GM19025 (cell line): ENCODE results near the gene PLOD1.
A peak's percentile ranks its signal among the peaks of the same experiment; 100 is the strongest.

Experiments used
- ATAC-seq: cut with Tn5 transposase; IDR thresholded peaks from one replicate; pipeline ENCODE4 v1.9.1; 2021; ENCODE audit warnings: mild to moderate bottlenecking, low read depth, moderate library complexity; ENCODE audit not compliant: unreplicated experiment

Gene PLOD1

DNA sequence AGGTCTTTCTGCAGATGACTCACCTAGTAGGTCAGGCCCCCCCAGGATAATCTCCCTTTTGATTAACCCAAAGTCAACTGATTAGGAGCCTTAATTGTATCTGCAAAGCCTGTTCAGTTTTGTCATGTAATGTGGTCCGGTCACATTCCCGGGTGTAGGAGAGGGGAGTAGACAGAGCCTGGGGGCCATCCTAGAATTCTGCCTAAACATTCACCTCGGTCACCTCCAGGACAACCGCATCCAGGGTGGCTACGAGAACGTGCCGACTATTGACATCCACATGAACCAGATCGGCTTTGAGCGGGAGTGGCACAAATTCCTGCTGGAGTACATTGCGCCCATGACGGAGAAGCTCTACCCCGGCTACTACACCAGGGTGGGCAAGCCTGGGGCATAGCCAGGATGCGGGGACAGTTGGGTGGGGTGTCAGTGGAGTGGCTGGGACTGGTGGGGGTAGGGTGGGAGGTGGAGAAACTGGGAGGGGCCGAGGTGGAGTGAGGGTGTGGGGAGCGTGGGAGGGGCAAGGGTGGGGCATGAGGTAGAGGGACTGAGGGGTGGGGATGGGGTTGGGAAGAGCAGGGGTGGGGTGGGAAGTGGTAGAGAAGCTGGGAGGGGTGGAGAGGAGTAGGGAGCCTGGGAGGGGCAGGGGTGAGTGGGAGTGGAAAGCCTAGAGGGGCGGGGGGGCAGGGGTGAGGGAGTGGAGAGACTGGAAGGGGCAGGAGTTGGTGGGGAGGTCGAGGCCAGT lies 36.1 kb downstream of the PLOD1 start:
- no peak for ATAC-seq

DNA sequence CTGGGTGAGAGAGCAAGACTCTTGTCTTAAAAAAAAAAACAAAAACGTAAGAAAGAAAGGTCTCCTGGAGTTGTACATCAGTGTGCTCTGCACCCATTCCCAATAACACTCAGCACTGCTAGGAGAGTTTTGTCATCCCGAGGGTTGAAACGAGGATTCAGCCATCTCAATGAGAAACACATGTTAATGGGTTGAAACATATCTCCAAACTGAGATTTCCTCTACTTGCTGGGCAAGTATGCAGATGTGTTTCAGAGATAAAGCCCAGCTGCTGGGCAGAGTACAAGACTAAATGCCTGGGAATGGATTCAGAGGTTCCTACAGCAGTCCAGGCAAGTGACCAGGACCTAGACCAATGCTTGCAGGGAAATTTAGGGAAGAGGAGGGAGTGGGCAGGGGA lies 43.1 kb downstream of the PLOD1 start:
- ATAC-seq: no peak

DNA sequence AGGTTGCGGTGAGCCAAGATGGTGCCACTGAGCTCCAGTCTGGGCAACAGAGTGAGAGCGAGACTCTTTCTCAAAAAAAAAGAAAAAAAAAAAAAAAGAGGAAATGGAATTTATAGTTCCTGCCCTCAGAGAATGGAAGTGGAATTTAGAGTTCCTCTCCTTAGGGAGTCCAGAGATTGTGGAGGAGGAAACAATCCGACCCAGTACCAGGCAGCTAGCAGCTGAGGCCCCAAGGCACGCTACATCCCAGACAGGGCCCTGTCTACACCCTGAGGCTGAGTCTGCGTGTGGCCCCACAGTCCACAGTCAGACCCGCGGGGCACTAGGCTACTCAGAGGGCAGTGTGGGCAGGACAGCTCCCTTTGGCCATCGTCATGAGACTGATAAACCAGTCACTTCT lies 43.8 kb downstream of the PLOD1 start:
- no peak for ATAC-seq

DNA sequence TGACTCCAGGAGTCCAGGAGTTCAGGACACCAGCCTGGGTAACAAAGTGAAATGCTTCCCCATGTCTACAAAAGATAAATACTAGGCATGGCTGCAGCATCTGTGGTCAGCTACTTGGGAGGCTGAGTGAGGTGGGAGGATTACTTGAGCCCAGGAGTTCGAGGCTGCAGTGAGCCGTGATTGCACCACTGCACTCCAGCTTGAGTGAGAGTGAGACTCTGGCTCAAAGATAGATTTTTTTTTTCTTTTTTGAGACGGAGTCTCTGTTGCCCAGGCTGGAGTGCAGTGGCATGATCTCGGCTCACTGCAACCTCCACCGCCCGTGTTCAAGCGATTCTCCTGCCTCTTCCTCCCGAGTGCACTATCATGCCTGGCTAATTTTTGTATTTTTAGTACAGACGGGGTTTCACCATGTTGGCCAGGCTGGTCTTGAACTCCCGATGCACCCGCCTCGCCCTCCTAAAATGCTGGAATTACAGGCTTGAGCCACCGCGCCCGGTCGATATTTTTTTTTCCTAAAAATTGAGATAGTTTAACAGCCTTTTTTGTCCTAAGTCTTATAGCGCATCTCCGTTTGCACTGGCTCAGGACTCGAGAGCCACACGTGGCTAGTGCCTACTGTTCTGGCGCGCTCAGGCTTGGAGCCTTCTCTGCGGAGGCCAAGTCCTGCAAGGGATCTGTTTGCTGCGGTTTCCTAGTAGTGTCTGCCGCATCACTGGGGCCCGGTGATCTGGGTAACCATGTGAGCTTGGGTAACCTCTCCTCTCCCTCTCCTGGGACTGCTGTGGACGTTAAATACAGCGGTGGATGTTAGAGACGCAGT lies 44.7 kb downstream of the PLOD1 start:
- no peak for ATAC-seq

DNA sequence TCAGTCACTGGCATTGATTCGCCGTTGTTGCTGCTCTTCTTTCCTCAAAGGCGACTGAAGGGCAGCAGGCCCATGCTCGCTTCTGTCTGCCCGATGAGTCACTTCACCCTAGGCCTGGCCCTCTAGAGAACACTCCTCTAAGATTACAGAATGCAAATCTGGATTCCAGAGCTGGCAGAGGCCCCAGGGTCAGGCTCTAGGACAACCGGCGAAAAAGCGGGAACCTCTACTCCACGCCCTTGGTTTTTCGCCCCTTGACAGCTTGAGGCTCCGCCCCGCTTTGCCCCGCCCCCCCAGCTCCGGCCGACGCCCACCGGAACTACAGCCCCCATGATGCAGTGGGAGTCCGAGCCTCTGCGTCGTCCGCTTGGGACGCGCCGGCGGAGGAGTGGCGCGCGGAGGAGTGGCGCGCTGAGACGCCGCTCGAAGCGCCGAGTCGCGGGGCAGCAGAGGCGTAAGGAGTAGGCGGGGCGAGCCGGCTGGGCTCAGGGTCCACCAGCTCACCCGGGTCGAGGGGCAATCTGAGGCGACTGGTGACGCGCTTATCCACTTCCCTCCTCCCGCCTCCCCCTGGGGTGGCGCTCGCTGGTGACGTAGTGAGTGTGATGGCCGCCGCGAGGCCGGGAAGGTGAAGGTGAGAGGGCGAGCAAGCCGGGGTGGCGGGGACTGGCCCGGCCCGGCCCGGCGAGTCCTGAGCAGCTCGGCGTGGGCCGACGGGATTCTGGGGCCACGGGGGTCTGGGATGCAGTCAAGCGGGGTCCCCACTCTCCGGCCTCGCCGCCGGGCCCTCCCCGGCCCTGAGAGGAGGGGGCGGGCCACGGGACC lies 45.5 kb downstream of the PLOD1 start, which contains the start of gene MFN2:
Gene MFN2 (plus strand): TSS at position 594 of the 825 bp plus-strand sequence. CDS start 8,725 bp downstream, outside the sequence.
- peak; percentile 92 for ATAC-seq

DNA sequence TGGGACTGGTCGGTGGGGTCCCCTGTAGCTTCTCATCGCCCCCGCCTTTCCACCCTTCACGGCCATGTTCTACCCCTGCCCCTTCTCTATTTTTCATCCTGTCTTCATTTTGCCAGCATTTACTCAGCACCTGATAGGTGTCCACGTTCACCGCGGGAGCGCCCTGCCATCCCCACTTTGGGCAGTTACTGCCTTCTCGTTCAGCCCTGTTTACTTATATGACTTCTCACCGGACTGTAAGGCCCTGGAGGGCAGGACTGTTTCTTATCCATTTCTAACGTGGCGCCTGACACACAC lies 46.1 kb downstream of the PLOD1 start:
- no peak for ATAC-seq

DNA sequence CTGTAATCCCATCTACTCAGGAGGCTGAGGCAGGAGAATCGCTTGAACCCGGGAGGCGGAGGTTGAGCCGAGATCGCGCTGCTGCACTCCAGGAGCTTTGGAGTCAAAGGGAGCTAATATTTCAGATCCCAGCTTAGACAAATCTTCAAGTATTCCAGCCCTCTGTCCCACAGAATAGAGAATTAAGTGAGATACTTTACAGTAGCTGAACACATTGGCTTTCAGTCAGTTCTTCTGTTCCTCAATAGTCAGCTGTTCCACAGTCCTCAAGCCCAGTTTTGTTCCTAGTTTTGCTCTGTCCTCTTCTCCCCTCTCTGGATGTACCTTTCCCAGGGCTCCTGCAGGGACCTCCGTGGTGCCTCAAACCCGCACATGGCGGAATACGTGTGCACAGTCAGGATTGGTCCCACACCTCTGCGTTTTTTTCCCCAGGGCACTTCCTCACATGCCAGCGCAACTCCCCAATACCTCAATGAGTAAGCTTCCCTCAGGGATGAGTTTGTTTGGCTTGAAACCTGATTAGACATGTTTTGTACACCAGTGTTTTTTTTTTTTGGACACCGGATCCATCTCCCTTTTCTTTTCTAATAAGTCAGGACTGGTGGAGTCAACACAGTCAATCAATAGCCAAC lies 47.0 kb downstream of the PLOD1 start:
- ATAC-seq: no peak

DNA sequence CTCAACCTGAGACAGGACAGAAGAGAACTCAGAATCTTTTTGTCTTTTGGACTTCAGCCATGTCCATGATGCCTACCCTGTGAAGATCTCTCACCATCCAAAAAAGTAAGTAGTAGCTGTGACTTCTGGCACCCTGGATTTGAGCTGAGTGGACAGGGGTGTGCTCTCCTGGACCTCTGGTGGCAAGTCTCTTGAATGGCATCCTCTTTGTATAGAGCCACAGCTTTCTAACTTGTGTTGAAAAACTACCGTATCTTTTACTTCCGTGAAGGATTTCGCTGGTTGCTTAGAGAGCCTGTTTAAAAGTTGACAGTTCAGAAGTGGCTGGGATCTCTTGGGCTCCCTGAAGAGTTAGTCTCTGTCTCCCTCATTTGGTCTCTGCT lies 47.5 kb downstream of the PLOD1 start:
- no peak for ATAC-seq

DNA sequence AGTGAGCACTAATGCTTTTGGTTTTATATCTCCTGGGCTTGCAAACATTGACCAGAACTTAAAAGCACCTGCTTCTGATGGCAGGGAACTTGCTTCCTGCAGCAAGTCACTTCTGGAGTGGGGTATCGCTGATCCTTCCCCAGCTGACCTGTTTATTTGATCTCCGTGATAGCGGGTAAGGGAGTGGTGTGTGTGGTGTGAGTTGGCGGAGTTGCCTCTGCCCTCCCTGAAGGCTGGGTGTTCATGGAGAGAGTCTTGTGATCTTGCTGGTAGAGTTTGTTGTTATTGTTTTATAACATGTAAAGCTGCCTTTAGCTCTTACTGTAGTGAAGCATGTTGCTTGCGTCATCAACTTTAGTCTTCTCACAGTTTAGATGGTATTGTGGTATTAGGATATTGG lies 49.6 kb downstream of the PLOD1 start:
- no peak for ATAC-seq

DNA sequence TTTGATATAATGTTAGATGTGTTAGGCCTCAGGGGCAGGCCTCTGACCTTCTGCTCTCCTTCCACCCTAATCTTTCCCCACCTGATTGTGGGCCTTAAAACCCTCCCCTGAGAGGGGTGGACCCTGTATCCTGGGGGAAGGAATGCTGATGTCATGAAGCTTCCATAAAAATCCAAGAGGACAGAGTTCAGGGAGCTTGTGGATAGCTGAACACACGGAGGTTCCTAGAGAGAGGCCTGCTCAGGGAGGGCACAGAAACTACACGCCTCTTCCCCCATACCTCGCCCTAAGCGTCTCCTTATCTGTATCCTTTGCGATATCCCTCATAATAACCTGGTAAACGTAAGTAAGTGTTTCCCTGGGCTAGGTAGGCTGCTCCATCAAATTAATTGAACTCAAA lies 50.1 kb downstream of the PLOD1 start:
- ATAC-seq: no peak

DNA sequence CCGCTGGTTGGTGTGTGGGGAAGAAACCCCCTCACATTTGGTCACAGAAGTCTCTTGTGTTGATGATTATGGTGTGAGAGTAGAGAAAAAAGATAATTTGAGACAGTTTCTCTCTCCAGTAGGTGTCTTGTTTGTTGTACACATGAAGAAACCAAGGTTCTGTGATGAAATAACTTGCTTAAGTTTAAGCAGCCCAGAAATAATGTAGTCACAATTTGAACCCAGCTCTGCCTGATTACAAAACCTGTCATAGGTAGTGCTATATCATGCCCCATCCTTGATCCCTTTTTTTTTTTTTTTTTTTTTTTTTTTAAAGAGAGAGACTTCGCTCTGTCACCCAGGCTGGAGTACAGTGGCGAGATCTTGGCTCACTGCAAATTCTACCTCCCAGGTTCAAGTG lies 50.7 kb downstream of the PLOD1 start:
- ATAC-seq: no peak

DNA sequence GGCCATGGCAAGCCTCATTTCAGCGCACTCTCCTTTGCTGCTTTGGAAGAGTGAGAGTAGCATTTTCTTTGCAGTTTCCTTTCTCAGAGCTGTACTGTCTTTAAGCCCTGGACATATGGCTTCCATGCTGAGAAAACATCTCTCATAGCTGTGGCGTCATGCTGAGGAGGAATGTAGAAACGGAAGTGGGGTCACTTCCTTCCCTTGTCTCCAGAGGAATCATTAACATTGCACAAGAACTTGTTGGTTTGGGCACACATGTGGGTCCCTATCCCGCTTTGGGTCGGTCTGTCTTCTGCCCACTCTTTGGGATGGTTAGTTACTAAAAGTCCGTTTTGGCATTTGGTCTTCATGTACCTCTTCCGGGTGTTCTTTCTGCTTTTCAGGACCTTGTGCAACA lies 51.3 kb downstream of the PLOD1 start:
- no peak for ATAC-seq

DNA sequence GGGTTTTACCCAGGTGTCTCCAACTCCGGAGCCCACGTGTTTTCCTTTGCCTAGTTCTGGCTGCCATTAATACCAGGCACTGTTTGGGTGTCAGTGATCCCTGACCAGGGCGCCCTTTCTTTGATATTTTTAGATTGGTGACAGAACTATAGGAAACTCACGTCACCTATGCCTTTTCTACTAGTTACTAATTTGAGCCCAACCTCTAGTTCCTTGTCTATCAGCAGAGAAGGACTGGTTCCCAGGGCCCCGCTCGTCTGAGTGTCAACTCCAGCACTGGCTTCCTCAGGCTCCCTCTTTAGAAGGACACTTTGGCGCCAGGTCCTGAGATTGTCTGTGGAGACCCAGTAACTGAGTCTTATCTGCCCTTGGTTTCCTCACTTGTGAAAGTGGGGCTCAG lies 55.2 kb downstream of the PLOD1 start:
- no peak for ATAC-seq

DNA sequence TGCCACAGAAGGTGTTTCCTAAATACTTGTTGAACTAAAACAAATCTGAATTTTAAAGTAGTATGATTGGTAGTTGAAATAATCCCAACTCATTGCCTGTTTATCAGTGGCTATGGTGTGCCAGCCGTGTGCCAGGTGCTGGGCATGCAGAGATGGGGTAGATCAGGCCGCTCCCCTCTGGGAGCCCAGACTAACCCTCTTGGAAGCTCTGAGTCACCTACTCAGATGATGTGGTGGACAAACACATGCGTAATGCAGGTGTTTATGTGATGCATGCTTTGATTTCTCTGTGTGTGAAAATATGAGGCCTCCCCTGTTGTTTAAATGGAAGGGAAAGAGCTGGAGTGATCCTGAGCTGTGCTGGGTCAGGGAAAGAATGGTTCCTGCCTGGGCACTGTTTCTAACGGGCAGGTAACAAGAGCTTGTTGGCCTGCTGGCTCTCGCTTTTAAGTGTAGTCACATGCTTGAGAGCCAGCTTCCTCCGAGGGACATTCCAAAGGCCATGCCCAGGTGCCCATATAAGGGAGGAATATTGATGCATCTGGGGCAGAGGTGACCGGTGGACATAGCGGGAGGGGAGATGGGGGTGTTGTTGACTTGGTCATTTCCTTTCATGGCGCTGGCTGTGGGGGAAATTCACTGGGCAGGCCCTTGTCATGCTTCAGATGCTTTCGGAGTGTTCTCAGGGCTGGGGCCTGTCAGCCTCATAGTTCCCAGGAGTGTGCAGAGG lies 56.0 kb downstream of the PLOD1 start:
- ATAC-seq: no peak

DNA sequence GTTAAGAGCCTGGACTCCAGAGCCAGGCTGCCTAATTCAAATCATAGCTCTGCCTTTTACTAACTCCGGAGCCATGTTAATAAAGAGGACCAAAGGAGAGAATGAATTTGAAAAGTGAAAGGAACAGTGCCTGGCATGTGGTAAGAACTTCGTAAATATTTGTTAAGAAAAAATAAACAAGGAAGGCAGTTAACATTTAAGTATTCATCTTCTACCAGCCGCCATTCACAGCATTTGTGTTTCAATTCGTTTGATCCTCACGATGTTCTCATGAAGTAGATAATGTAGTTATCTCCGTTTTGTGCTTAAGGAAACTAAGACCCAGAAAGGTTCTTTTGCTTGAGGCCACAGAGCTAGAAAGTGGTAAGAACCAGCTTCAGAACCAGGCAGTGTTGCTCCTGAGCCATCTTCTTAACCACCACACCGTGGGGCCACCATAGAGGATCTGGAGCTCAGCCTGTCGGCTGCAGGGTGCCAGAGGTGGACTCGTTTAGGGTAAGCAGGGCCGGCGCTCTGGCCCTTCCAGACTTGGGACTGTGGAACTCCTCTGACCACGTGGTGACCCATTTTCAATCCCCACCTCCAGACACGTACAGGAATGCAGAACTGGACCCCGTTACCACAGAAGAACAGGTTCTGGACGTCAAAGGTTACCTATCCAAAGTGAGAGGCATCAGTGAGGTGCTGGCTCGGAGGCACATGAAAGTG lies 57.6 kb downstream of the PLOD1 start:
- no peak for ATAC-seq

DNA sequence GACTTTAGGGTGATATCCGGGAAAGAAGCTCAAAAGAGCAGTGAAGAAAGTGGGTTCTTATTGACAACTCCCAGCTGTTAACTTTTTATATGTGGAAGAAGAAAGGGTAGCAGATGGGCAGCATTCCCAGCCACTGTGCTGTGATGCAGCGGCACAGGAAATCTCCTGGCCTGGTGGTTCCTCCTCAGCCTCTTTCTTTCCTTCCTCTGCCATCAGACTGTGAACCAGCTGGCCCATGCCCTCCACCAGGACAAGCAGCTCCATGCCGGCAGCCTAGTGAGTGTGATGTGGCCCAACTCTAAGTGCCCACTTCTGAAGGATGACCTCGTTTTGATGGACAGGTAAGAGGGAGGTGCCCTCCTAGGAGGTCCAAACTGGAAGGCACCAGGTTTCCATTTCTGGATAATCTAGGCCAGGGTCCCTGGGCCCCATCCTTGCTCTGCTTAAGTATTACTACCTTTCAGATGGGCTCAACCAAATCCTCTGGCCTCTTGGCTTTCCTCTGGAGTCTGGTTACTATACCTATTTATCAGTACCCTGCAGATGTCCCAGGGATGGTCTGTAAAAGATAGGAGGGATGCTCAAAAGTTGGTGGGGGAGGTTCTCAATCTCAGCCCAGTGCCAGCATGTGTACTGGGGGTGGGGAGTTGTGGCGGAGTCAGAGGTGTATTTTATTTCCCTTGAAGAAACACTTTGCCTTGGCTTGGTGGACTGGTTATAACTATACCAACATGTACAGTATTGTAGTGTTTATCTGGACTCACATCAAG lies 62.7 kb downstream of the PLOD1 start:
- no peak for ATAC-seq

DNA sequence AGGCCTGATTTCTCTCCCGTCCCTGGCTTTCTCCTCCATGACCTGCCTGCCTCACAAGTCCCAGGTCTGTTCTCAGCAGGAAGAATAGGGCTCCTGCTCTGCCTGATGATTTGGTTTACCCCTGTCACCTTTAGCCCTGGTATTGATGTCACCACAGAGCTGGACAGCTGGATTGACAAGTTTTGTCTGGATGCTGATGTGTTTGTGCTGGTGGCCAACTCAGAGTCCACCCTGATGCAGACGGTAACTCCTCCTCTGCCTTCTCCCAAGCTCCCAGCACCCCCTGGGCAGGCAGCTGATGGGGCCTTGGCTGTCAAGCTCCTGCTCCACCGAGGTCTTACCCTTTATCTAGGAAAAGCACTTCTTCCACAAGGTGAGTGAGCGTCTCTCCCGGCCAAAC lies 64.1 kb downstream of the PLOD1 start:
- no peak for ATAC-seq

DNA sequence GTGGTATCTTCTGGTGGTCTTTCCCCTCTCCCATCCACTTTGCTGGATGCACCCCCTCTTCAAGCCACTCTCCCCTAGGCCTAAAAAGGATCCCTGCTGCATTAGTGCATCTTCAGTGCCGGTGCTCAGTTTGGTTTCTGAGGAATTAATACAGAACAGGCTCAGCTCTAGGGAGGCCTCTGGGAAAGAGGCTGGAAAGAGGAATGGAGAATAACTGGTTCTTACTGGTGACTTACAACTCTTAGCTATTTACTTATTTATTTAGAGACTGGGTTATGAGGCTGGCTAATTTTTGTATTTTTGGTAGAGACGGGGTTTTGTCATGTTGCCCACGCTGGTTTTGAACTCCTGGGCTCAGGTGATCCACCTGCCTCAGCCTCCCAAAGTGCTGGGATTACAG lies 64.7 kb downstream of the PLOD1 start:
- ATAC-seq: no peak
